Activated CD8-positive, alpha-beta memory T cell treated with anti-CD3 and anti-CD28 coated beads, Interleukin-2, amount 50 U/mL, for 24 hours (primary cell): ENCODE measurements around the gene TMIGD3.

Experiments
- DNase-seq: peaks from one replicate; pipeline ENCODE4 v3.0.0-alpha.2; 2020; ENCODE audit errors: extremely low read depth

The TMIGD3 gene

DNA sequence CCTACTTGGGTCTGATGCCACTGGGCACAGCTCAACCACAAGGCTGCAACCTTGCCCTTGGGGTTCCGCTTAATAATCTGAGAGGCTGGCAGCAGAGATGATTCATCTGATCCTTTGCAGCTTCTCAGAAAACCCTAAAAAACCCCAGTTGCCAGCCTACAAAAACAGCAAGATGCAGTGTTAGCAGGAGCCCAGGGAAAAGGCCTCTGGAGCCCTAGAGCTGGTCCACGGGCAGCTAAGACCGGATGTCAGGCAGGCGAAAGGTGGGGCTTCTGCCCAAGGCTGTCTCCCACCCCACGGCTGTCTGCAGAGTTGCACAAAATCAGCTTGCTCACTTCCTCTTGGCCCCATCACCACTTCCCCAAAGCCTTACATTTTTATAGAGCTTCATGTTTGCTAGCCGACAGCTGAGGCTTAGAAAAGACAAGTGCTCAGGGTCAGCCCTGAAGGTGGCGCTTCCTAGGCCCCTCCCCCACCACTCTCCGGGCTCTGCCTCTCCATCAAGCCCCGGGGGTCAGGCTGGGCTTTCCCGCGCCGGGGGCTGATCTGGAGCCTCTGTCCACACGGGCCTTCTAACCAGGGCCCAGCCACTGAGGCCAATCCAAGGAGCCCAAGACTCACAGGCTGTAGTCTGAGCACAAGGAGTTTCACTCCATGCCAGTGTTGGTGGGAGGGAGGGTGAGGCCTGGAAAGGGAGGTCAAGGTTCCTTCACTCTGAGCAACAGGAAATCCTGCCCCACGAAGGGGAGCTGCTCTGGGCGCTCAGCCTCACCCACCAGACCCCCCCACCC, 4.2 kb upstream of the TMIGD3 start:
- DNase-seq, result no peak

DNA sequence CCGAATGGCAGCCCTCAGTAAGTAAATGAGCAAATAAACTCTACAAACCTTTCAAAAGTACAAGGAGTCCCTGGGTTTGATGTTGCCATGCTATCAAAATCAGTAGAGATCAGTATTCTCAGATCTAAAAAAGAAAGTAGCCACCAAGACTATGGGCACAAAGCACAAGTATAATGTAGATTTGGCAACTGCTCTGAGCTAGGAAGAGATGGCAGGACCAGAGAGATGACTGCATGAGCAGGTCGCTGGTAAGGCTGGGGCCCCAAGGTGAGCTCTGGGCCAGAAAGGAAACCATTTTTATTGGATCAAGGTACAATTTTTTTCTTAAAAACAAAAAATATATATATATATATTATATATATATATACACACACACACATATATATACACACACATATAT, 3.1 kb upstream of the TMIGD3 start:
- DNase-seq, result no peak

DNA sequence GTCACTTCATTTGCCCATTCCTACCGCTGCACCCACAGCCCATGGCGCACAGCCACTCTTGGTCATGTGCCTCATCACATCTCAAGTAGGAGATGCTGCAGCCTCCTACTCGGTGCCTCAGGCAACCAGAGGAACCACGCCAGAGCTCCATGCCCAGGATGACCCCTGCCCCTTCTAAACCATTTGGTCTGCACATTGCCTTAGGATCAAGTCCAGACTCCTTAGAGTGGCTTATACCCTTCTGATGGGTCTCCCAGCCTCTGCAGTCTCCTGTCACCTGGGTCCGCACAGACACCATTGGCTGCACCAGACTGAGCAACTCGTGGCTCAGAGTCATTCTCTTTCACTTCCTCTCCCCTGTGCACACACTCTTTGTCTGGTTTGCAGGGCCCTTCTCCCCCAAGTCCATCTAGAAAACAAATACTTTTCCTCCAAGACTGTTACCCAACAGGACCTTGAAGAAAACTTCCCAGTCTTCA, 2.2 kb upstream of the TMIGD3 start:
- no peak for DNase-seq

DNA sequence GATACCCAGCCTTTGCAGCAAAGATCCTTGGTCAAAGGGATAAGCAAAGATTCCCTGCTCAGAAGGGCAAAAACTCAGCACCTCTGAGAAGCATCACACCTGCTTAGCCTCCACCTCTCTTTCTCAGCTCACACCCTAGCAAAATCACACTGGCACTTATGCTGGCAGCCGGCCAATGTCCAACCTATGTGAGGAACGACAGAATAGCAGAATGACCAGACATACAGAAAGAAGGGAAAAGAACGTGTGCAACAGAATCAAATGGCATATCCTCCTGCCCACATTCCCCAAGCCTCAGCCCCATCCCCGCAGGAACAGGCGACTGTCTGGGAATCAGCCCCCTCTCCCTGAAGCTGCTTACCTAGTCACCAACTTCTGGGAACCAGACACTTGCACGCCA, 664 bp upstream of the TMIGD3 start:
- DNase-seq, result no peak

DNA sequence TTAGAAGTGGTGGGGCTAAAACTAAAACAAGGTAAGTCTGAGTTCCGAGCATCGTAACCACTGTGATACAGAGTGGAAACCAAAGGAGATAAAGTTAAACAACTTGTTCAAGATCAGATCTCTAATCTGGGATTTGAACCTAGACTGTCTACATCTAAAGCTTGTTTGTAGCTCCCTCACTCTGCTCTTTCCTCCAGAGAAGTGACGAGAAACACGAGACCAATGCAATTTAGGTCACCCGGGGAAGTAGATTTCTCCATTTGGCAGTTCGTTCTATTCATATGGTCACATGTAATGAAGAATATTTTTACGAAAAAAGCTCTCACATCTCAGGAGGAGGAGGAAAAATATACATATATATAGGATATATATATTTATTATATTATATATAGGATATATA, 1.8 kb downstream of the TMIGD3 start:
- DNase-seq, result no peak

DNA sequence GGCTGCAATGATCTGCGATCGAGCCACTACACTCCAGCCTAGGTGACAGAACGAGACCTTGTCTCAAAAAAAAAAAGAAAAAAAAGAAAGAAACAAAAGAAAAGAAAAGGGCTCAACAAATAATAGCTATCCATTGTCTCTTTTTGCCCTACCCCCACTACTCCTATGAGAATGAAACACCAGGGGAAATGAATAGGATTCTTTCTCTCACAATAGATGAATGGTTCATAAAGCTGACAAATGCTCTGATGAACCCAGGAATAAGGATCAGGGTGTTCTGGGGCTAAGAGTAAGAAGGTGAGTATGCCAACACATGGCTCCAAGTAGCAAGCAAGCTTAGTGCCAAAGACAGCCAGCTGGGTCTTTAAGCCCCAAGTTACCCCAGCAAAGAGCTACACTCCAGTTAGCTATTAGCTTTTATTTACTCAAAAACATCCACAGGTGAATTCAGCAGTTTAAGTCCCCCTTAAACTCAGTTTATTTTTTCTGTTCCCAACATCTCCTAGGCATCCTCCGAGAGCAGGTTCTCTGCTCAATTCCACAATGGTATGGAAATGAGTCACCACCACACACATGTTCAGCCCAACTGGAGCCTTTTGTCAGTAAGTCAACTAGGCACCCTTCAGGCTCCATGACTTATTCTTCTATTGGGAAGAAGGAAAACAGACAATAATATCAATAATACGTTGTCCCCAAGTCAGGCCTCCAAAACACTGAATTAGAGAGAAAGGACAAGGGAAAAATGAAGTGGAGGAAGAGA, 4.2 kb downstream of the TMIGD3 start:
- DNase-seq, result no peak

DNA sequence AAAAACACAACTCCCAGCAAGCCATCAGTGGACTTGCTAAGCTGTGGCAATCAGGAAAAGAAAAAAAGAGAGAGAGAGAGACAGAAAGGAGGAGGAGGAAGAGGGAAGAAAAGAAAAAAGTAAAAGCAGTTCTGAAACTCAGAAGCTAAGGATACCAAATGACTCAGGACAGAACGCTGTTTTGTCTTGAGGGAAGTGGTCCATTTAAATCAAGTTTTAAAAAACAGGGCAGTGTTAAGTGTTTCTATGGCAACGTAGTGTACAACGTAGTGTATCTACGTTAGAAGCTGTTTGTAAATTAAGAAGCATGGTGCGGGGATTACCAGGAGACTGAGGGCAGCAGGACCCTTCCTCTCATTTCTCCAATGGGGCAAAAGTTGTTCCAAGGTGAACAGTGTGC, 5.8 kb downstream of the TMIGD3 start:
- DNase-seq, result no peak

DNA sequence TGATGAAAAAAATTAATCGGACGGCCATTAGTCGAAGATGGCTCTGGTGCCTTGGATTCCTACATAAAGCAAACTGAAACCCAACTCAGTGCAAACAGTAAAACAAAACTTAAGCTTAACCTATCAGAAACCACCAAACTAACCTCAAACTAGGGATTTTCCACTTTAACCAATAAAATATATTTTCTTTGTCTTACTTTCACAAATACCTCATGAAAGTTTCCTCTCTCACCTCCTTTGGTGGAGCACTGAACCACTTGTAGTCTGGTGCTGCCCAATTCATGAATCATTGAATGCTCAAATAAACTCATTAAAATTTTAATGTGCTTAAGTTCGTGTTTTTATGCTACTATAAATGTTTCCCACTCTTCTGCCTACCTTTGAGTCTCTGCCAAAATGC, 7.0 kb downstream of the TMIGD3 start:
- DNase-seq, result no peak

DNA sequence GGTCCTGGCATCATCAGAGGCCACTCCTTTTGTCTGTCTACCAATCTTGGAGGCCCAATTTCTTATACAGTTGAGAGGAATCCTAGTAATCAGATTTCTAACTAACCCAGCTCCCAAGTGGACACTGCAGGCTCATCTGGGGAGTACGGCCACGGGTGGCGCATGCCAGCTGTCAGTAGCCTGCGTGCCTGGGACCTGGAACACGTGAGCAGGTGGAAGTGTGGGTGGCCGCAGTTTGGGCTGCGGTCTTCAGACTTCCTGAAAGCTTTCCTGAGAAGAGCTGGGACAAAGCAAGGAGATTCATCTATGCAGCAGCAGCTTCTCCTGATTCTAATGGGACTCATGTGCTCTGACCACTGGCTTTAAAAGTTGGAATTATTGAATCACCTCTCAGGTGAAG, 12.4 kb downstream of the TMIGD3 start:
- DNase-seq, result no peak

DNA sequence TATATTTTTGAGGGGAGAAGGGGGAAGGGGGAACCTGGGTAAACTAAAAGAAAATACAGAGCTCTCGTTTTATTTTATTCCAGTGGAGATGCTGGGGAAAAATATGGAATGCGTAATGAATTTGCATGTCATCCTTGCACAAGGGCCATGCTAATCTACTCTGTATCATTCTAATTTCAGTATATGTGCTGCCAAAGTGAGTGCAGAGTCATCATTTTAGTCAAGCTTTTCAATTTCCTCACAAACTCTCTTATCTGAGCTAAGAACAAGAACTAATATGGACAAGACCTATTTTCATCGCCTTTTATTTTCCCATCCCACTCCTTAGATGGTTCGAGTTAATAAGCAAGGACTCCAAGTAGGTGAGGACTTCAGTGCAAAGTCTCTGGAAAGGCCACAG, 13.2 kb downstream of the TMIGD3 start:
- no peak for DNase-seq

DNA sequence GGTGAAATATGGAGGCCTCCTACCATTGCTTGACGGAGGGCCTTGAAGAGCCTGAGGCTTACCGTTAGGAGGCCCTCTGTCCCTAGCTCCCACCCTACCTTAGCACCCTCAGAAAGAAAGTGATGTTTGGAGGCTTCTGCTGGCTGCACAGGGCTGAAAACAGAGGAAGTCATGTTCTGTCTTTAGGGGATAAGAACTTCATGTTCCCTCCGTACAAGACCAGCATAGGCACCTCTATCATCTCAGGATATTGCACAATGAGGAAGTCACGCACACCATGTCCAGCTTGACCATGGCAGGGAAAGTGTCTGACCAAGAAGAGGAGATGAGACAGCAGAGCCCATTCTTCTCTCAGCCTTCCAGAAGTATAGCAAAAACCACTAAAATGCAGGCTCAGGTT, 13.8 kb downstream of the TMIGD3 start:
- DNase-seq, result no peak

DNA sequence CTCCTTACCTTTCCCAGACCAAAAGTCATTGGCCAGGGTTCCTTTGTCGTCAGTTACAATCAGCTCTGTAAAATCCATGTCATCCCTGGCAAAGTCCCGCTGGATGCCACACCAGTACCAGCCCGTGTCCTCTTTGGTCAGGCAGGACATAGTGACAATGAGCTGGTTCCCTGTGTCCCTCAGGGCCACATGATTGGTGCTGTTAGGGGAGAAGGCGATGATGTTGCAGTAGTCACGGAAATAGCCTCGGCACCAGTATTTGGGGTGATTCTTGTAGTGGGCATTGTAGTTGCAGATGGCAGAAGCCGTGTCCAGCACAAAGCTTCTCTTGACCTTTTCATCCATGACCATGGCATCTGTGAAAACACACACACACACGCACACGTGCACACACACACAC, 14.8 kb downstream of the TMIGD3 start:
- DNase-seq, result no peak

DNA sequence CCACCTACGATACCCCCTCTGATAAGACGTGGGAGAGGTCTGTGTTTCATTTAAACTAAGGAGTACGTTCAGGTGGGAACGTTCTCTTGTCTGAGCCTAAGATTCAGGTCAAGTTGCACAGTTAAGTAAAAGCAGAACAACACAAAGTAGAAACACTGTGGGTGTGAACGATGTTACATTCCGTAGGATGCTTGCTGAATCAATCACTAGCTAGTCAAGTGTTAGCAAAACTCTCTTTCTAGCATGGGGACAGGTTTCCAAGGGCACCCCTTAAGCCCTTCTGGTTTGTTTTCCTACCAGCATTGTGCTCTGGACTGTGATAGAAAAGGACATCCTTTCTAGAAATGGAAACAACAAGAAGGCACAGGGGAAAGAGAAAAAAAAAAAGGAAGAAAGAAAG, 16.3 kb downstream of the TMIGD3 start:
- no peak for DNase-seq

DNA sequence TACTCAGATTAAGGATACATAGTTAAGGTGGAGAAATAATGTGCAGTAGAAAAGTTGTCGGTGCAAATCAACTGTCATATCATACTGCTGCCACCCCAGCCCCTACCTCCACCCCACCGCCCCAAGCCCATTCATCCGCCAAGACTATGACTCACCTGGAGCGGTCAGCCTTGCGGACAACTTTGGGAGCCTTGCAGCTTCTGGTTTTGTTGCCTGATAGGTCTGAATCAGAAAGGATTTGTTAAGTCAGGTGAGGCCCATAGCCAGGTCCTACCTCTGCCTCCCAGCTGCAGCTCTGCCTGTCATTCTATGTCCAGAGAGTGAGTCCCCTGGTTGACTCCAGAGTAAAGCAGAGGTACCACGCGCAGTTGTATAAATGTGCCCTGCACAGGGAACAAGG, 17.0 kb downstream of the TMIGD3 start:
- DNase-seq, result no peak

DNA sequence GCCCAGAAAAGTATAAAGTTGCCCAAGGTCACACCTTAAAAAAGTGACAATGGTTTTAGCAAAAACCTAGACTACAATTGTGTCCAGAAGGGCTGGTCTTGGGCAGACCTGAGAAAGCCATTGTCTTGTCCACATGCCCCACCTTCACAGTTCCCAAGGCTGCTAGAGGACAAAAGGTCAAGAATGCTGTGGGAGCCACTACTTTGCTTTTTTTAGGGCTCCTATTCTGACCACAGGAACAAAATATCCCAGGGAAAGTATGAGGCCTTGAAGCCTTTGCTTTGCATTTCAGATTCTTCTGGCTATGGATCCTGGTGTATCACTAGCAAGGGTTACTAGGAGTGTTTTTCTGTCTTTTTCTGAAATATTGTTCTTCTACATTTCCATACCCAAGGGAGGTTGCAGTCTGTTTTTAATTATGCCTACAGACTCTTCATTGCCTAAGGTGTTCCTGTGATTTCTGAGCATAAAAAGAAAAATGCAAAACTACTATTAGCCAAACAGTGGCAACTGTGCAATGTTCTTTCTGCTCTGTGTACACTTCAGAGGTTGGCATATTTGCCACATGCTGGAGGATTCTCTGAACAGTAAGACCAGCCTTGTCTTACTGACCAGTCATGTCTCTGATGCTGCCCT, 18.9 kb downstream of the TMIGD3 start:
- DNase-seq, result no peak

DNA sequence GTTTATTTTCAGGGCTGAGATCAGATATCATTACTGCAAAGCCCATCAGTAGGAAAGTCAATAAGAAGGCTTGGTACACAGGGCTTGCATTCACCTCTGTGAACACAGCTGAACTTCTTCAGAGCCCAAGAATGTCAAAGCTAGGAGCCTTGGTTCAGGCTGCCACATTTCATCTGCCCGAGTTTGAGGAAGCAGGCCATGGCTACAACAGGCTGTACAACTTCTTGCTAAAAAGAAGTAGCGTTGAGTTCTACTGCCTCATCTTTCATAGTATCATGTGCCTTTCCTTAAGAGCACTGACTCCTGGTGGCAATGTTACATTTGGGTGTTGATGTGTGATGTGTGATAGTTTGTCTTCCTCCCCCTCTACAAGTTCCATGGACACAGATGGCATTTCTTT, 19.6 kb downstream of the TMIGD3 start:
- no peak for DNase-seq

DNA sequence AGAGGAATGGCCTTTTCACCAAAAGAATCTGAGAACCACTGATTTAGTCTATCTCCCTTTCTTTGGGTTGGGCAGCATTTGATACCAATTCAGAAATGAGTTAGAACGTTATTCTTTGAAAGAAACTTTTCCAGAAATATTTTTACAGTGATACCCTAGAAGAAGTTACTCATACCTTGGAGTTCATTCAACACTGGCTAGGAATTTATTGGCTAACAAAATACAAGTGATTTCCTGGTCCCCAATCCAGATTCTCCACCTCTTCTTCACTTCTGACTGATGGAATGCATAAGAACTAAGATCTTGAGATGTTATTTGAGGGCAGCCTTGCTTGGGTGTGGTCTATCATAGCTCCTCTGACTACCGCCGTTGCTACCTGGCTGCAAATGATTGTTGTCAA, 20.3 kb downstream of the TMIGD3 start:
- DNase-seq, result no peak

DNA sequence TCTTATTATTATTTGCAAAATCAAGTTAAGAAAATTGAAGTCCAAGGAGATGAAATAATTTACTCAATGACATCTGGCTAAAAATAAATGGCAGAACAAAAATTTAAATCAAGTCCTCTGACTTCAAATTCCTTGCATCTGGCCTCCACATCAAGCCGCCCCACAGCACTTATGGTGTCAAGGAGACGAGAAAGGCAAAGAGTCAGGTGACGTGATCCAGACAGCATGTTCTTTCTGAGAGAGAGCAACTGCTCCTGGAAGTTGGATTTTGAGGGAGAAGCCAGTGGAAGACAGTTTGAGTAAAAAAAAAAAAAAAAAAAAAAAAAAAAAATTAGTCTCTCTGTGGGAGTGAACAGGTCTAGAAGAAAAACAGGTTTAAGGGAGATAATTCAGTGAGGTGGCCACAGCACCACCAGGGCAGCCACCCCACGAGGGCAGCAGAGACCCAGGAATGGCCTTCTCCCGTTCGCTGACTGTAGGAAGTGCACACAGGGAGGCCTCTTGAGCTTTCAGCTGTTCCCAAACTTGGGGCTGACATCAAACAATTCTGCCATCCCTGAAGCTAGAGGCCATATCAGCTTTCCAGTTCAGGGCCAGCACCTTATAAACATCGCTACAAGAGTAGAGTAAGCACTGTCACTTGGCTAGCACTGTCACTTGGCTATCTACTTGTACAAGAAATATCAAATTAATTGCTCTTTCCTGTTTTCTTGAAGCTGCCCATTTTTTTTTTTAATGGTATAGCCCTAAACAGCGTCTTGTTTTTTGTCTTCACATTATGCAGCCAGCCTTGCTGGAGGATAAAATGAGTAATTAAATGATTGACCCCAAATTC, 21.8 kb downstream of the TMIGD3 start:
- no peak for DNase-seq

DNA sequence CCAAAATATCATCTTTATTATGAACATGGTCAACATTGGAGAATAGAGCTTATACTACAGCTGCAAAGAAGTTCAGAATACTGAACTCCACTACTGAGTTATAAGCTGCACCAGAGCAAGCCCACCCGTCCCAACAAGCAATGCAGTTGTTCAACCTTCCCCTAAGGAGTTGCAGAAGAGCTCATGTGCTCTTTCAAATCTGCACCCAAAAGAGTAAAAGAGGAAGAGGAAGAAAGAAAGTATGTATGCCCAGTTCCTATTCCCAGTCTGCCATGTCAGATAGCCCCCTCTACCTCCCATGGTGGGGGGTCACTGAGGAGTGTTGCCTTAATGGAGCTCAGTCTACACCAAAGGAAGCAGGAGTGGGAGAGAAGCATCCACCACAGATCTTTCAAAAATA, 22.8 kb downstream of the TMIGD3 start:
- DNase-seq, result no peak

DNA sequence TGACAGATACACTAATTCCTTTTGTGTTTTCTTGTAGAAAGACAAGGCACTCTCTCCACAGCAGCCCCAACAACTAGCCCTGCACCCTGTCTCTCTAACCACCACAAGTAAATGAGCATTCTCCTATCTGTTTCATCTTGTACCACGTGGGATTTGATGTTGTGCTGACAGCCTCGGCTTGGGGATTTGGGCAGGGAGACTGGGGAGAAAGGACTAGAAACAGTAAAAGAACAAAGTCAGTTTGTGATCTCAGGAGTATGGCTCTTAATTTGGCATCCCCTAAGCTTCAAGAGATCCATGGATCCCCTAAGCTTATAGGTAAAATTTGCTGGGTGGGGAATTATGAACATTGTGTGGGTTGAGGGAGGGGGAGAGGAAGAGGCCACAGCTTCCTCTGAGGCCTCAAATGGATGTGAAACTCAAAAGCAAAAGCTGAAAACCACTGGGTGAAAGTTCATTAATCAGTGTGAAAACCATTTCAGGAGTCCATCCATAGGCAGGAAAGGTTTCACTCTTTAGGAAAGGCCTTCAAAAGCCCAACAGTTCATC, 26.6 kb downstream of the TMIGD3 start:
- DNase-seq, result no peak

DNA sequence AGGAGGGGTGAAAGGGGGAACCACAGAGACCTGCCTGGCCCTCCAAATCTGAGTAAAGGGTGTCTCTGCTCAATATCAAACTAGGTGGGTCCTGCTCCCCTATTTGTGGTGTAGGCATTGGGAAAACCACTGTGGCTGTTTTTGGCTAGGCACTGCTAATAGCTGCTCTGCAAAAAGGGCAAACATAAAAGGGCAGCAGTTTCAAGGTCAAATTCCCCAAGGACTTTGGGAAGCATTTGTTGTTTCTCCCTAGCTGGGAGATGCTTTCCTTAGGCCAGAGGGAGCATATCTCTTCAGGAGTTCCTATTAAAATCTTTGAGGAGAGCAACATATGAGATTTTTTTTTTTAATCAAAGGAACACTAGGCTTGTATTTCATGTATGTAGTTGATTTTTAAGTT, 27.2 kb downstream of the TMIGD3 start:
- no peak for DNase-seq

DNA sequence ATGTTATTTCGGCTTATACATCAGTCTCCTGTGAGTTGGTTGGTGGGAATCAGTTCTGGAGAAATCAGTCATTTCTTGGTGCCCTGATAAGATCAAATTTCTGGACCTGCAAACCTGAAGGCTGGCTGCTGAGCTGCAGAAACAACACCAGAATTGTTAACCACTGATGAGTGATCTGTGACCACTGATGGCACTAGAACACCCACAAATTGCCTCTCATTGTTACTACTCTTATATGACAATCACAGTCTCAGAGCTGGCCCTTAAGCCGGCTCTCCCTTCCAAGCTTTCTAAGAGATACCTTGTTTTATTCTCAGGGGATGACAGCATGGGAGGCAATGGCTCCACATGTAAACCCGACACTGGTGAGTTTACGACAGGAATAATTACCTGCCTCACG, 27.7 kb downstream of the TMIGD3 start:
- no peak for DNase-seq
